ENCODE data around the gene HOXC13.

GRCh38 chr12:53964315-53964713, 25.7 kb downstream of the HOXC13 start:
- TF ChIP-seq CTCF (IDR thresholded peaks at IDR 0.05) (no peak), POLR2A (IDR thresholded peaks at IDR 0.05) (no peak)
